SU-DHL-6 (cell line): ENCODE data around the gene CXCR3.

Experiments
- EZH2phosphoT487 ChIP-seq: fragments of 200-600 bp; sonication (generic), shearing (Covaris generic); conservative IDR thresholded peaks from 2 replicates; pipeline ENCODE4 v1.6.1; 2018; ENCODE audit warnings: mild to moderate bottlenecking, antibody characterized with exemption, low read length, moderate library complexity, mixed read lengths
- TF ChIP-seq, protein P1 (sequence below): fragments of 200-600 bp; sonication (generic); IDR thresholded peaks from one replicate; pipeline ENCODE4 v1.5.1; 2017; ENCODE audit warnings: antibody characterized with exemption, mild to moderate bottlenecking, low read length, moderate library complexity; ENCODE audit not compliant: insufficient read depth, poor library complexity, severe bottlenecking

DNA sequence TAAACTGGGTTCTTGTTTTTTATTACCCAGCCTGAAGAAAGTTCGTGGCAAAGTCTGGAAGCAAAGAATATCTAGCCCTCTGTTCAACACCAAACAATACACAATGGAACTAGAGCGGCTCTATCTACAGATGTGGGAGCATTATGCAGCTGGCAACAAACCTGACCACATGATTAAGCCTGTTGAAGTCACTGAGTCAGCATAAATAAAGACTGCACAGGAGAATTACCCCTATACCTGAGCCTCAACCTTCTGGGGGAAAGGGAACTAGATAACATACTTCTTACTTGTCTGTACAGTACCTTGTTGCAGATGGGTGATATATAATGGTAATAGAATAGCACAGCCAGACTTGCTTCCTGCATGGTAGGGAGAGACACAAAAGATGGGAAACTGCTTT is 44.7 kb downstream of the CXCR3 start:
- TF ChIP-seq, protein P1, sequence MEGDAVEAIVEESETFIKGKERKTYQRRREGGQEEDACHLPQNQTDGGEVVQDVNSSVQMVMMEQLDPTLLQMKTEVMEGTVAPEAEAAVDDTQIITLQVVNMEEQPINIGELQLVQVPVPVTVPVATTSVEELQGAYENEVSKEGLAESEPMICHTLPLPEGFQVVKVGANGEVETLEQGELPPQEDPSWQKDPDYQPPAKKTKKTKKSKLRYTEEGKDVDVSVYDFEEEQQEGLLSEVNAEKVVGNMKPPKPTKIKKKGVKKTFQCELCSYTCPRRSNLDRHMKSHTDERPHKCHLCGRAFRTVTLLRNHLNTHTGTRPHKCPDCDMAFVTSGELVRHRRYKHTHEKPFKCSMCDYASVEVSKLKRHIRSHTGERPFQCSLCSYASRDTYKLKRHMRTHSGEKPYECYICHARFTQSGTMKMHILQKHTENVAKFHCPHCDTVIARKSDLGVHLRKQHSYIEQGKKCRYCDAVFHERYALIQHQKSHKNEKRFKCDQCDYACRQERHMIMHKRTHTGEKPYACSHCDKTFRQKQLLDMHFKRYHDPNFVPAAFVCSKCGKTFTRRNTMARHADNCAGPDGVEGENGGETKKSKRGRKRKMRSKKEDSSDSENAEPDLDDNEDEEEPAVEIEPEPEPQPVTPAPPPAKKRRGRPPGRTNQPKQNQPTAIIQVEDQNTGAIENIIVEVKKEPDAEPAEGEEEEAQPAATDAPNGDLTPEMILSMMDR, result no peak
- TF ChIP-seq EZH2phosphoT487, result no peak
